Muscle layer of colon (tissue), 2 donors: ENCODE data around the gene ZNF506.
"Not testable (repeated sequence)": the region's sequence is repeated elsewhere in the genome, so short reads cannot be mapped to it uniquely, and the experiment has no call there.

ENCODE experiments used
- H3K27ac ChIP-seq: one replicate; pipeline ENCODE4 v1.7.0; 2013; ENCODE audit warnings: low read depth, mild to moderate bottlenecking, low read length, moderate library complexity
- H3K27me3 ChIP-seq, 2 donors: one replicate each; pipeline ENCODE4 v1.7.0; 2013; ENCODE audit warnings: low read length in 2 of 2, mild to moderate bottlenecking in 2 of 2; ENCODE audit not compliant: insufficient read depth in 2 of 2, control insufficient read depth in 1 of 2
- H3K36me3 ChIP-seq: one replicate; pipeline ENCODE4 v1.7.0; 2013; ENCODE audit warnings: mild to moderate bottlenecking, low read length; ENCODE audit not compliant: insufficient read depth
- H3K4me1 ChIP-seq: one replicate; pipeline ENCODE4 v1.7.0; 2013; ENCODE audit warnings: mild to moderate bottlenecking, low read length; ENCODE audit not compliant: insufficient read depth
- H3K4me3 ChIP-seq, 2 donors: one replicate each; pipeline ENCODE4 v1.7.0; 2013; ENCODE audit warnings: low read length in 2 of 2, low read depth in 1 of 2, mild to moderate bottlenecking in 1 of 2, moderate library complexity in 1 of 2
- H3K9ac ChIP-seq: one replicate; pipeline ENCODE4 v1.7.0; 2013; ENCODE audit warnings: low read length
- H3K9me3 ChIP-seq: one replicate; pipeline ENCODE4 v1.7.0; 2013; ENCODE audit warnings: mild to moderate bottlenecking, low read length
- donor health status: abdominal sarcoma.
- donor health status: Adenocarcinoma of cecum.

The ZNF506 gene

GRCh38 chr19:19749908-19750841 lies 71.4 kb downstream of the ZNF506 start:
- H3K36me3 ChIP-seq, result no peaks in the 10 kb centered on the region
- H3K9ac ChIP-seq, result no peak overlapping the region
- no peak overlapping the region for H3K27ac ChIP-seq
- H3K4me3 ChIP-seq, result no peak overlapping the region
- H3K9me3 ChIP-seq, result no peaks in the 10 kb centered on the region
- H3K27me3 ChIP-seq, result no peaks in the 10 kb centered on the region
- H3K4me1 ChIP-seq, result no peaks in the 10 kb centered on the region

GRCh38 chr19:19749117-19749907 lies 72.2 kb downstream of the ZNF506 start:
- H3K4me1 ChIP-seq, result no peaks in the 10 kb centered on the region
- no peak overlapping the region for H3K4me3 ChIP-seq
- no peak overlapping the region for H3K27ac ChIP-seq
- no peaks in the 10 kb centered on the region for H3K9me3 ChIP-seq
- H3K9ac ChIP-seq, result no peak overlapping the region
- no peaks in the 10 kb centered on the region for H3K36me3 ChIP-seq
- H3K27me3 ChIP-seq, result no peaks in the 10 kb centered on the region

GRCh38 chr19:19748249-19748938 lies 73.2 kb downstream of the ZNF506 start:
- Histone ChIP-seq H3K36me3 (no peaks in the 10 kb centered on the region), H3K9me3 (no peaks in the 10 kb centered on the region), H3K9ac (no peak overlapping the region), H3K4me1 (no peaks in the 10 kb centered on the region), H3K4me3 (no peak overlapping the region), H3K27me3 (no peaks in the 10 kb centered on the region), H3K27ac (no peak overlapping the region)

GRCh38 chr19:19747357-19748220 lies 74.0 kb downstream of the ZNF506 start:
- no peak overlapping the region for H3K9ac ChIP-seq
- H3K27ac ChIP-seq, result no peak overlapping the region
- H3K36me3 ChIP-seq, result no peaks in the 10 kb centered on the region
- H3K4me1 ChIP-seq, result no peaks in the 10 kb centered on the region
- H3K4me3 ChIP-seq, result no peak overlapping the region
- H3K27me3 ChIP-seq, result no peaks in the 10 kb centered on the region
- H3K9me3 ChIP-seq, result no peaks in the 10 kb centered on the region

GRCh38 chr19:19746286-19747213 lies 75.0 kb downstream of the ZNF506 start:
- H3K9me3 ChIP-seq, result no peaks in the 10 kb centered on the region
- H3K27me3 ChIP-seq, result no peaks in the 10 kb centered on the region
- H3K9ac ChIP-seq, result no peak overlapping the region
- no peak overlapping the region for H3K27ac ChIP-seq
- H3K4me1 ChIP-seq, result no peaks in the 10 kb centered on the region
- no peaks in the 10 kb centered on the region for H3K36me3 ChIP-seq
- H3K4me3 ChIP-seq, result no peak overlapping the region

GRCh38 chr19:19745496-19746285 lies 75.9 kb downstream of the ZNF506 start:
- Histone ChIP-seq H3K27me3 (no peaks in the 10 kb centered on the region), H3K9ac (no peak overlapping the region), H3K4me3 (no peak overlapping the region), H3K4me1 (no peaks in the 10 kb centered on the region), H3K36me3 (no peaks in the 10 kb centered on the region), H3K9me3 (no peaks in the 10 kb centered on the region), H3K27ac (no peak overlapping the region)

GRCh38 chr19:19744641-19745040 lies 76.9 kb downstream of the ZNF506 start:
- no peaks in the 10 kb centered on the region for H3K9me3 ChIP-seq
- no peak overlapping the region for H3K27ac ChIP-seq
- H3K27me3 ChIP-seq, result no peaks in the 10 kb centered on the region

GRCh38 chr19:19743921-19744320 lies 77.6 kb downstream of the ZNF506 start:
- H3K4me1 ChIP-seq, H3K36me3 ChIP-seq, H3K4me3 ChIP-seq, H3K27me3 ChIP-seq, H3K9ac ChIP-seq, H3K9me3 ChIP-seq, H3K27ac ChIP-seq: not testable (repeated sequence)

More at GRCh38 chr19:19744641-19745040, 76.9 kb downstream of the ZNF506 start:
- no peaks in the 10 kb centered on the region for H3K36me3 ChIP-seq
- no peak overlapping the region for H3K9ac ChIP-seq
- no peak overlapping the region for H3K4me3 ChIP-seq
- H3K4me1 ChIP-seq, result no peaks in the 10 kb centered on the region

- Histone ChIP-seq H3K9me3 (no peaks in the 10 kb centered on the region), H3K9ac (no peak overlapping the region), H3K36me3 (no peaks in the 10 kb centered on the region), H3K4me3 (no peak overlapping the region), H3K27ac (no peak overlapping the region), H3K27me3 (no peaks in the 10 kb centered on the region), H3K4me1 (no peaks in the 10 kb centered on the region)
Observed at GRCh38 chr19:19743176-19743575, 78.4 kb downstream of the ZNF506 start.
